Duodenal mucosa (tissue), 2 donors: ENCODE data around the gene METTL18.

Experiments
- H3K27ac ChIP-seq: one replicate; pipeline ENCODE4 v1.7.0; 2013; ENCODE audit warnings: low read depth, low read length
- H3K27me3 ChIP-seq, 2 donors: one replicate each; pipeline ENCODE4 v1.7.0; 2013; ENCODE audit warnings: low read length in 2 of 2, control low read depth in 1 of 2; ENCODE audit not compliant: insufficient read depth in 2 of 2, control insufficient read depth in 1 of 2
- H3K36me3 ChIP-seq, 2 donors: one replicate each; pipeline ENCODE4 v1.7.0; 2013; ENCODE audit warnings: low read length in 2 of 2, control low read depth in 1 of 2; ENCODE audit not compliant: insufficient read depth in 2 of 2, control insufficient read depth in 1 of 2
- H3K4me1 ChIP-seq, 2 donors: one replicate each; pipeline ENCODE4 v1.7.0; 2013; ENCODE audit warnings: low read length in 2 of 2, control low read depth in 1 of 2; ENCODE audit not compliant: insufficient read depth in 2 of 2, control insufficient read depth in 1 of 2
- H3K4me3 ChIP-seq, 2 donors: one replicate each; pipeline ENCODE4 v1.7.0; 2013; ENCODE audit warnings: low read length in 2 of 2, low read depth in 1 of 2
- H3K9ac ChIP-seq, 2 donors: one replicate each; pipeline ENCODE4 v1.7.0; 2013; ENCODE audit warnings: low read length in 2 of 2, low read depth in 1 of 2
- H3K9me3 ChIP-seq, 2 donors: one replicate each; pipeline ENCODE4 v1.7.0; 2013; ENCODE audit warnings: low read length in 2 of 2, control low read depth in 1 of 2; ENCODE audit not compliant: control insufficient read depth in 1 of 2

Gene METTL18

GRCh38 chr1:169764919-169765318 is 29.8 kb downstream of the METTL18 start:
- Histone ChIP-seq H3K9me3 (no peaks in the 10 kb centered on the region), H3K4me1 (peaks cover 0 to 6% of the 10 kb centered on the region in 2 donors), H3K36me3 (no peaks in the 10 kb centered on the region), H3K27me3 (no peaks in the 10 kb centered on the region), H3K4me3 (no peak overlapping the region), H3K9ac (no peak overlapping the region), H3K27ac (no peak overlapping the region)

- peaks cover 0 to 6% of the 10 kb centered on the region in 2 donors for H3K4me1 ChIP-seq
- no peaks in the 10 kb centered on the region for H3K27me3 ChIP-seq
- H3K9ac ChIP-seq = no peak overlapping the region
- no peaks in the 10 kb centered on the region for H3K9me3 ChIP-seq
- no peaks in the 10 kb centered on the region for H3K36me3 ChIP-seq
- no peak overlapping the region for H3K27ac ChIP-seq
- no peak overlapping the region for H3K4me3 ChIP-seq
Observed at GRCh38 chr1:169762699-169763098, 32.0 kb downstream of the METTL18 start.

DNA sequence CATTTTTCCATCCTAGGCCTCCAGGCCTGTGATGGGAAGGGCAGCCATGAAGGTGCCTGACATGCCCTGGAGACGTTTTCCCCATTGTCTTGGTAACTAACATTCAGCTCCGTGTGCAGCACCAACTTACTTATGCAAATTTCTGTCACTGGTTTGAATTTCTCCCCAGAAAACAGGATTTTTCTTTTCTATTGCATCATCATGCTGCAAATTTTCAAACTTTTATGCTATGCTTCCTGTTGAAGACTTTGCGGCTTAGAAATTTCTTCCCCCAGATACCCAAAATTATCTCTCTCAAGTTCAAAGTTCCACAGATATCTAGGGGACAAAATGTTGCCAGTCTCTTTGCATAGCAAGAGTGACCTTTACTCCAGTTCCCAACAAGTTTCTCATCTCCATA is 35.7 kb downstream of the METTL18 start:
- Histone ChIP-seq H3K36me3 (no peaks in the 10 kb centered on the region), H3K27me3 (peaks cover 0 to 3% of the 10 kb centered on the region in 2 donors), H3K27ac (no peak overlapping the region), H3K9me3 (no peaks in the 10 kb centered on the region), H3K4me1 (peaks cover 0 to 6% of the 10 kb centered on the region in 2 donors), H3K4me3 (no peak overlapping the region), H3K9ac (no peak overlapping the region)

DNA sequence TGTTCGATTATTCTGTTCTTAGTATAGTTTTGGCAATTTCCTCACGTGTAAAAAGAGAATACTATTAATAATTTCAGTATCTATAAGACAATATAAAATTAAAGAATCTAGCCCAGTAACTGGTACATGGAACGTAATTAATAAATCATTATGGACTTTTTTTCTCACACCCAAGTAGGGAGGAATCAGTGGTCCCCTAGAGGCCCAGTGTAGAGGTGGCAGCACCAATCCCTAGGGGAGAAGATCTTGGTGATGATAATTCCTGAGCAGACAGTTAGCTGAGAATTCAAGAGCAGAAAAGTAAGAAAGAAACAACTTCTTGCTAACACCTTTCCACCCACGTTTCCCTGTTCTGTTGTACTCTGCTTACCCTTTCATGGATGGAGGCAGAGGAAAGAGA is 41.2 kb downstream of the METTL18 start:
- no peaks in the 10 kb centered on the region for H3K9me3 ChIP-seq
- peaks cover 0 to 5% of the 10 kb centered on the region in 2 donors for H3K27me3 ChIP-seq
- H3K9ac ChIP-seq = no peak overlapping the region

GRCh38 chr1:169750041-169750440 is 44.7 kb downstream of the METTL18 start:
- no peak overlapping the region for H3K9ac ChIP-seq
- no peak overlapping the region for H3K4me3 ChIP-seq
- H3K9me3 ChIP-seq = no peaks in the 10 kb centered on the region
- no peaks in the 10 kb centered on the region for H3K36me3 ChIP-seq
- peaks cover 0 to 5% of the 10 kb centered on the region in 2 donors for H3K27me3 ChIP-seq
- H3K4me1 ChIP-seq = no peaks in the 10 kb centered on the region
- H3K27ac ChIP-seq = no peak overlapping the region

More for the DNA sequence above, 41.2 kb downstream of the METTL18 start:
- Histone ChIP-seq H3K27ac (no peak overlapping the region), H3K4me1 (no peaks in the 10 kb centered on the region), H3K36me3 (no peaks in the 10 kb centered on the region), H3K4me3 (no peak overlapping the region)

- H3K36me3 ChIP-seq = no peaks in the 10 kb centered on the region
- no peaks in the 10 kb centered on the region for H3K9me3 ChIP-seq
- no peak overlapping the region for H3K4me3 ChIP-seq
- no peaks in the 10 kb centered on the region for H3K4me1 ChIP-seq
- H3K27ac ChIP-seq = no peak overlapping the region
- H3K27me3 ChIP-seq = no peaks in the 10 kb centered on the region
- no peak overlapping the region for H3K9ac ChIP-seq
Observed at GRCh38 chr1:169746550-169746949, 48.2 kb downstream of the METTL18 start.

GRCh38 chr1:169745015-169745861 is 49.5 kb downstream of the METTL18 start:
- H3K27me3 ChIP-seq = no peaks in the 10 kb centered on the region
- no peak overlapping the region for H3K27ac ChIP-seq
- H3K9ac ChIP-seq = no peak overlapping the region
- no peaks in the 10 kb centered on the region for H3K4me1 ChIP-seq
- no peaks in the 10 kb centered on the region for H3K36me3 ChIP-seq
- no peak overlapping the region for H3K4me3 ChIP-seq
- no peaks in the 10 kb centered on the region for H3K9me3 ChIP-seq
